Muscle of back (tissue), 11 donors: ENCODE results near the gene ALG12. TPM values are rescaled to one million over a fixed set of nuclear protein-coding genes. Genes with fewer than 3 reads are reported as not detected.

ENCODE experiments used
- DNase-seq, 3 donors: peaks; one replicate each; pipeline versions ENCODE4 v3.0.0 to v3.0.0-alpha.2; 2013
- polyA plus RNA-seq, 10 donors: library from polyadenylated mRNA; unstranded; fragments of 120-200 nt; gene quantifications; one replicate each; pipeline ENCODE4 v1.2.1, GENCODE V29; 2013; ENCODE audit not compliant: insufficient read length in 10 of 10

ALG12 gene
- polyA plus RNA-seq, 10 donors: 8.8 to 20.6 (median 12.3) TPM

DNA sequence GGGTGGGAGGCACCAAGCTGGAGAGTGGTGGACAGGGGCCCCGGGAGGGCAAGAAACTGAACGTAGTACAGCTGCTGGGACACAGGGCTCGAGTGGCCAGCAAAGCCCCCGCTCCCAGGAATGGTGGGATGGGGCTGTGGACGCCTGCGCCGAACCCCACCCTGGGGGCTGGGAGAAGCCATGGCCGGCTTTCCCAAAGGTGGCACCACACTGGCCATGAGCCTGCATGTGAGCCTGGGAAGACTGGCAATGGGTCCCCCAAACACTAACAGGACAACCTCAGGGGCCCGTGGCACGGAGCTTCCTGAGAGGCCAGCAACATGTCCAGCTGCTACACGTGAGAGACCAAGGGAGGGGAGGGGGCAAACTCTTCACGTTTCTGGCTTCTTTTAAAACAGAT lies 4.0 kb downstream of the ALG12 start:
- no peak for DNase-seq

GRCh38 chr22:49913446-49913845 lies 4.8 kb downstream of the ALG12 start:
- no peak for DNase-seq

- DNase-seq: no peak
These were observed 5.2 kb downstream of the ALG12 start for GRCh38 chr22:49913026-49913425.

DNA sequence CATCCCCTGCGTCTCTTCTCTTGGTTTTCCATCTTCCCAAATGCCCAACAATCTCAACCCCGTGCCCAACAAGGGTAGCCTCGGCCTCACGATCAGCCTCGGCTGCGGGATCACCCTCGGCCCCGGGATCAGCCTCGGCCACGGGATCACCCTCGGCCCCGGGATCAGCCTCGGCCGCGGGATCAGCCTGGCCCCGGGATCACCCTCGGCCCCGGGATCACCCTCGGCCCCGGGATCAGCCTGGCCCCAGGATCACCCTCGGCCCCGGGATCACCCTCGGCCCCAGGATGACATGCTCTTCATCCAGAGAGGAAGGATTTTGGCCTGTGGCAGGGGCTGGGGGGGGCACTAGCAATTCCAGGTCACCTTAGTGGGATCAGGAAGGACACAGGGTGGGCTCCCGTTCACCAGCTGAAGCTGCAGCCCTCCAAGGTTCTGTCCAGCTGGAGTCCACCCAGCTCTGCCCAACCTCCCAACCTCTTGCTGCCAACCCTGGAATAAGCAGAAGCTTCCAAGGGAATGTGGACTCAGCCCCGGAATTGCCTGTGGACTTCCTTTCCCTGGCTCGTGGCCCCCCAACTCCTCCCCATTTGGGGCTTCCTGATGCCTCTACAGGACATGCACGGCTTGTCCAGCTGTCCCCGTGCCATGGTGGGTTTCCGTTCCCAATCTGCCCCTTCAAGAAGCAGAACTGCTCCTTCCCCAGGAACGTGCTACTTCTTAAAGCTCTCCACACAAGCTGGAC lies 6.2 kb downstream of the ALG12 start:
- no peak for DNase-seq

DNA sequence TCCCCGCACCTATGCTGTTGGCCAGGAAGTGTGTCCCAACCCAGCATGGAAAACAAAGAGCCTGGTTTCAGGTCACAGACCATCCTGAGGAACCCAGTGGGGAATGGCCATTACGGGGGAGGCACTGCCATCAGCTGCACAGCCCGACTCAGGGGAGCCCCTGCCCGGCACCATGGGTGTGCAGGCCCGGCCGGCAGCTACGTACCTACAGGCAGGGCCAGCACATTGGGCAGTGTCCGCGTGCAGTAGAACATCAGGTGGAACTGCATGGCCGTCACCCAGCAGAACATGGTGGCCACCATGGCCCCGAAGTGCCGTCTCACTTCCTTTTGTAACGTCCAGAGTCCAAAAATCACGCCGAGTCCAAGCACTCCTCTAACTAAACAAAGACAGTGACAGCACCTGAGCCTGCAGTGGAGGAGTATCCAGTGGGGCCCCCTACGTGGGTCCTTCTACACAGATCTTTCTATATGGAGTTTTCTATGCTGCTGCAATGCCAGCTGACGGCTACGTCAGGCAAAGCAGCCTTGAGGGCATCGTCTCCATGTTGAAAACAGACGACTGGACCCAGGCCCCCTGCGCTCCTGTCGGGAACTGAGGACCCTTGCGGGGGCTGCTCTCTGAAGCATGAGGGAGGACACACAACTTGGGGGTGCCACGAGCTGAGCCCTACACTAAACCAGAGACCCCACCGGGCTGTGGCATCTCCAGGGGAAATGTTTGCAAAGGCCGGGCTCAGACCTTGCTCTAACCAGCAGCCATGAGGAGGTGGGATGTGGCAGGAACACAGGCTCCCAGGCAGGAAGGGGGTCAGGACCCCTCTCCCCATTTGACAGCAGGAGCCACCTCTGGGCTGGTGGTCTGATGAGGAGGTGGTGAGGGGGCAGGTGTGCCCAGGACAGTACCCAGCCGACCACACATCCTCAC lies 7.7 kb downstream of the ALG12 start:
- no peak for DNase-seq

- DNase-seq: no peak
These were observed 8.6 kb downstream of the ALG12 start for GRCh38 chr22:49909476-49910205.

GRCh38 chr22:49907807-49908206 lies 10.4 kb downstream of the ALG12 start:
- DNase-seq: no peak

GRCh38 chr22:49906799-49907290 lies 11.4 kb downstream of the ALG12 start:
- no peak for DNase-seq

DNA sequence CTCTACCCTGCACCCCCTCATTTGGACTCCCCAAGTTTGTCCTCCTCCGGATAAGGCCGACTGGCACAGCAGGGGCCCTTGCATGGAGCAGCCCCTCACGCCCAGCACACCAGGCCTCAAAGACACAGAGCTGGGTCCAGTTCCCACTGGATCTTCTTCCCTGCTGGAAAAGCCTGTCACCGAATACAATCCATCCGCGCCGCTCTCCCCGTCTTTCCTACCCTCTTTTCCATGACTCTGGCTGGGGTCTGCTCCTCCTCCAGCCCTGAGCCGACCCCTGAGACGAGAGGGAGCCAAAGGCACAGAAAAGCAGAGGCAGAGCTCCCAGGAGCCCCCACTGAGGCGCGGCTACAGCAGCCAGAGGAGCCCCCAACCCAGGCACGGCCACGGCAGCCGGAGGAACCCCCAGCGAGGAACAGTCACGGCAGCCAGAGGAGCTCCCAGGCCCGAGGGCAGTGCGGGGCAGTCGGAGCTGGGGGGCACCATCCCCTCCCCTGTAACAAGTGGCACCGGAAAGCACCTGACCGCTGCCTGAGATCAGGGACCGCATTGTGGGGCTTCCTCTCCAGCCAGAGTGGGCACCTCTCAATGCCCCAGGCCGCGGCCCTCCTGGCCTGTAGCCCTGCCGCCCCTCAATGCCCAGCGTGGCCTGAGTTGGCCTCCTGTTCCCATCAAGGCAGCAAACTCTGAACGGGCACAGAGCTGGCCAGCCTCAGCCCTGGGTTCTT lies 12.0 kb downstream of the ALG12 start:
- DNase-seq: no peak

- DNase-seq: no peak
These were observed 12.8 kb downstream of the ALG12 start for GRCh38 chr22:49905465-49905864.

DNA sequence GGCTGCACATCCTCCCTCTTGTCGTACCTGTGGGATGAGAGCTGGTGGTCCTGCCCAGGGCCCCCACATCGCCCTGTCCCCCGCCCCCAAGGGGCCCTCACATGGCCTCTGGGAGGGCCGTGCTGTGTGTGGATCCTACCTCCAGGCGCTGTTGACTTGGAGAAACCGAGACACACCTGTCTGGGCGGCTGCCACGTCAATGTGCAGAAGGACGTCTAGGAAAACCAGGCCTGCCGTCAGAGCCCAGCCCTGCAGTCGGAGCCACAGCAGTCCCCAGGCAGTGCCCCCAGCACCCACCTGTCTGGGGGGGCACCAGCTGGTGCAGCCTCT lies 14.2 kb downstream of the ALG12 start:
- no peak for DNase-seq

DNA sequence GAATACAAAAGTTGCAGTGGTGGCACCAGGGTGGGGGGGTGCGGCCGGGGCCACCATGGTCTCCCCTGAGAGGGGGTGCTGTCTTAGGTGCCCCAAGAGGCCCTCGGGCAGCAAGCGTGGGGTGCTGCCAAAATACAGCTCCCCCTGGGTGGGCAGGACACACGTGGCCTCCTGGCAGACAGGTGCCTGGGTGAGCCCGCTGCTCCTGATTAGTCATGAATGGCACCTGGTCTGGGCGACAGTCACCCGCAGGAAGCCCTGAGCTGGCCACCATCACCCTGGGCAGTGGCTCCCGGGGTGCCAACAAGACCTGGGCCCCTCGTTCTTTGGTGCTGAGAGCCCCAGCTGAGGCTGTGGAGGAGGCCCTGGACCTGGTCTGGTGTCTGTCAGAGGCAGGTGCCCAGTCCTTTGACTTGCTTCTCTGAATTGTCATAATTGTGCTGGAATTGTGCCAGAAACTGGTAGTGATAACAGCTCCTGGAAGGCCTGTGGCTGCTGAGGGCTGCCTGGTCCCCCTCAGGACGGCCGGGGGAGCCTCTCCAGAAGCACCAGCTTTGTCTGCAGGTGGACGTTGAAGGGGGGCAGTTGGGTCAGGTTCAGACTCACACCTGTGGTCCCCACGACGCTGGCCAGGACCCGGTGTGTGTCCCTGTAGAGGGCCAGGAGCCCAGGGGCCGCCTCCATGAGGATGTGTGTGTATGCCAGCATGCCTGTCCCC lies 14.8 kb downstream of the ALG12 start:
- no peak for DNase-seq

DNA sequence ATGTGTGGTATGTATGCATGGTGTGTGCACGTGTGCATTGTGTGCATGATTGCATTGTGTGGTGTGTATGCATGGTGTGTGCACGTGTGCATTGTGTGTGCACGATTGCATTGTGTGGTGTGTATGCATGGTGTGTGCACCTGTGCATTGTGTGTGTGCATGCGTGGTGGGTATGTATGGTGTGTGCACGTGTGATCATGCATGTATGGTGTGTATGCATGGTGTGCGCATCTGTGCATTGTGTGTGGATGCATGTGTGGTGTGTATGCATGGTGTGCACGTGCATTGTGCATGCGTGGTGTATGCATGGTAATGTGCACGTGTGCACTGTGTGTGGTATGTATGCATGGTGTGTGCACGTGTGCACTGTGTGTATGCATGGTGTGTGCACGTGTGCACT lies 16.8 kb downstream of the ALG12 start:
- no peak for DNase-seq

GRCh38 chr22:49900441-49901230 lies 17.6 kb downstream of the ALG12 start:
- DNase-seq: no peak

DNA sequence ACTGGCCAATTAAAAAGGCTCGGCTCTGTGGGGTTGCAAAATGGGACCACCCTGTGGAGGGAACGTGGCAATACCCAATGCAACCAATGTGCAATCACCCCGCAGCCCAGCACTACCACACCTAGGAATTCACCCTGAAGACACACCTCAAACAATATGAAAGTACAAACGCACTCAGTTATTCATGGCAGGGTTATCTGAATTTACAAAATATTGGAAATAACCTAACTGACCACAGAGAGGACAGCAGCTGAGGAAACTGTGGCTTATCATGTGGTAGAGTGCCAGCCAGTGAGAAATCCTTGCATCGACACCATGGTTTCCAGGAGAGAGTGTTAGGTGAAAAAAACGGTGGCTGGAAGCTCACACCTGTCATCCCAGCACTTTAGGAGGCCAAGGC lies 18.7 kb downstream of the ALG12 start:
- no peak for DNase-seq

GRCh38 chr22:49897015-49897684 lies 21.1 kb downstream of the ALG12 start:
- DNase-seq: no peak

- no peak for DNase-seq
These were observed 22.0 kb downstream of the ALG12 start for GRCh38 chr22:49896201-49896600.

- no peak for DNase-seq
These were observed 23.8 kb downstream of the ALG12 start for GRCh38 chr22:49894322-49895054.

- no peak for DNase-seq
These were observed 25.2 kb downstream of the ALG12 start for GRCh38 chr22:49893025-49893424.
